GM12892 (cell line): ENCODE data around the gene GALNT16. TPM values are rescaled to one million over a fixed set of nuclear protein-coding genes. Genes with fewer than 3 reads are reported as not detected.
"Not testable (repeated sequence)": the region's sequence is repeated elsewhere in the genome, so short reads cannot be mapped to it uniquely, and the experiment has no call there.

Experiments used
- DNase-seq: peaks from one replicate; pipeline ENCODE4 v3.0.0; 2011; ENCODE audit not compliant: insufficient read length
- FAIRE-seq: peaks from 2 replicates; lab custom pipeline; 2011; peaks lifted over from hg19 to GRCh38; lab: Jason Lieb, UNC
- POLR2A ChIP-seq: IDR thresholded peaks from 2 replicates; pipeline ENCODE4 v1.6.1; 2011; ENCODE audit warnings: low read depth, low read length, control low read depth
- POLR2AphosphoS5 ChIP-seq: IDR thresholded peaks from 2 replicates; pipeline ENCODE4 v1.6.1; 2011; ENCODE audit warnings: low read depth, low read length, control low read depth
- TAF1 ChIP-seq: IDR thresholded peaks from 2 replicates; pipeline ENCODE4 v1.6.1; 2011; ENCODE audit warnings: low read depth, mild to moderate bottlenecking, control low read depth, low read length, borderline replicate concordance
- polyA plus RNA-seq: library from polyadenylated mRNA; unstranded; fragments of >200 nt; gene quantifications from one replicate; pipeline ENCODE4 v1.2.1, GENCODE V29; 2012; ENCODE audit warnings: missing spikeins, inconsistent platforms; ENCODE audit not compliant: missing spikeins

Gene GALNT16
- 0.21 TPM for polyA plus RNA-seq

GRCh38 chr14:69259527-69260189 is at the start of gene GALNT16:
TSS of gene GALNT16 (plus strand) at chr14:69260158. CDS start at chr14:69260291, 133 bp downstream.
- no peak for TF ChIP-seq POLR2A
- no peak for TF ChIP-seq POLR2AphosphoS5
- no peak for TF ChIP-seq TAF1
- DNase-seq (peak; percentile 36), FAIRE-seq (no peak)

GRCh38 chr14:69214393-69214792 is 45.6 kb upstream of the GALNT16 start:
- FAIRE-seq (no peak), DNase-seq (no peak)
- TF ChIP-seq POLR2AphosphoS5 (no peak), POLR2A (no peak), TAF1 (no peak)

GRCh38 chr14:69217663-69218062 is 42.3 kb upstream of the GALNT16 start:
- DNase-seq, FAIRE-seq: not testable (repeated sequence)

- no peak for FAIRE-seq
- DNase-seq, result no peak
- TF ChIP-seq TAF1, result no peak
- no peak for TF ChIP-seq POLR2A
- TF ChIP-seq POLR2AphosphoS5, result no peak
These were observed 35.0 kb upstream of the GALNT16 start for GRCh38 chr14:69224946-69225345.

GRCh38 chr14:69226178-69226577 is 33.8 kb upstream of the GALNT16 start:
- FAIRE-seq (no peak), DNase-seq (no peak)
- no peak for TF ChIP-seq POLR2AphosphoS5
- TF ChIP-seq TAF1, result no peak
- no peak for TF ChIP-seq POLR2A

GRCh38 chr14:69226736-69227135 is 33.2 kb upstream of the GALNT16 start:
- TF ChIP-seq TAF1 (no peak), POLR2A (no peak), POLR2AphosphoS5 (no peak)
- FAIRE-seq, result no peak

GRCh38 chr14:69231486-69231885 is 28.5 kb upstream of the GALNT16 start:
- DNase-seq, result no peak
- no peak for FAIRE-seq
- TF ChIP-seq POLR2A, result no peak
- TF ChIP-seq TAF1, result no peak
- TF ChIP-seq POLR2AphosphoS5, result no peak

More at GRCh38 chr14:69226736-69227135, 33.2 kb upstream of the GALNT16 start:
- DNase-seq, result no peak

- TF ChIP-seq POLR2A, result no peak
- no peak for TF ChIP-seq TAF1
- TF ChIP-seq POLR2AphosphoS5, result no peak
- FAIRE-seq (no peak), DNase-seq (no peak)
These were observed 27.6 kb upstream of the GALNT16 start for GRCh38 chr14:69232388-69232787.

- no peak for DNase-seq
- TF ChIP-seq POLR2A, result no peak
- TF ChIP-seq TAF1, result no peak
- TF ChIP-seq POLR2AphosphoS5, result no peak
- no peak for FAIRE-seq
These were observed 25.9 kb upstream of the GALNT16 start for GRCh38 chr14:69234106-69234505.

GRCh38 chr14:69235708-69236107 is 24.2 kb upstream of the GALNT16 start:
- no peak for FAIRE-seq
- DNase-seq, result no peak
- TF ChIP-seq POLR2A (no peak), TAF1 (no peak), POLR2AphosphoS5 (no peak)

- FAIRE-seq (no peak), DNase-seq (no peak)
- no peak for TF ChIP-seq POLR2AphosphoS5
- no peak for TF ChIP-seq TAF1
- no peak for TF ChIP-seq POLR2A
These were observed 22.8 kb upstream of the GALNT16 start for GRCh38 chr14:69237142-69237541.

GRCh38 chr14:69237584-69237983 is 22.4 kb upstream of the GALNT16 start:
- TF ChIP-seq POLR2A (no peak), POLR2AphosphoS5 (no peak), TAF1 (no peak)
- DNase-seq, result no peak
- no peak for FAIRE-seq

- no peak for DNase-seq
- FAIRE-seq, result no peak
- TF ChIP-seq POLR2A (no peak), TAF1 (no peak), POLR2AphosphoS5 (no peak)
These were observed 21.1 kb upstream of the GALNT16 start for GRCh38 chr14:69238883-69239282.

- DNase-seq (no peak), FAIRE-seq (no peak)
- TF ChIP-seq POLR2AphosphoS5, result no peak
- TF ChIP-seq POLR2A, result no peak
These were observed 19.3 kb upstream of the GALNT16 start for GRCh38 chr14:69240527-69241173.
